HUDEP-2 (cell line): ENCODE data around the gene FAM107B.
"Not testable (repeated sequence)": the region's sequence is repeated elsewhere in the genome, so short reads cannot be mapped to it uniquely, and the experiment has no call there.

Source experiments
- DNase-seq, 76 experiments: peaks; one replicate each; lab custom pipeline; 2025; ENCODE audit not compliant: unreplicated experiment in 76 of 76; lab: John Stamatoyannopoulos, UW

Gene FAM107B

DNA sequence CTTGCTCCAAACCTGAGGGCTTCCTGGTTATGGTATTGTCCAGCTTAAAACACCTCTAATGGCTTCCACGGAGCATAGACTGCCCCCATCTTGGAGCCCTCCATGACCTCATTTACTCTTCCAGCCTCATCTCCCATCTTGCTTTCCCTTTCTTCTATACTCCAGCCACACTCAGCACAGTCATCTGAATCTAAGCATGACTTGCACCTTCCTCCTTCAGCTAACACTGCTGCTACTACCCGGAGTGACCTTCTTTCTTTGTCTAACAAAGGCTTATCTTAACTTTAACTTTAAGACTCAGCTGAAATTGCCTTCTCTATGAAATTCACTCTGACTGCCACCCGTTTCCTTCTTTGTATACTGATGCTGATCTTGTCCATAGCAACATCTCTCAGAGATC is 135.1 kb downstream of the FAM107B start:
- no peak for DNase-seq

DNA sequence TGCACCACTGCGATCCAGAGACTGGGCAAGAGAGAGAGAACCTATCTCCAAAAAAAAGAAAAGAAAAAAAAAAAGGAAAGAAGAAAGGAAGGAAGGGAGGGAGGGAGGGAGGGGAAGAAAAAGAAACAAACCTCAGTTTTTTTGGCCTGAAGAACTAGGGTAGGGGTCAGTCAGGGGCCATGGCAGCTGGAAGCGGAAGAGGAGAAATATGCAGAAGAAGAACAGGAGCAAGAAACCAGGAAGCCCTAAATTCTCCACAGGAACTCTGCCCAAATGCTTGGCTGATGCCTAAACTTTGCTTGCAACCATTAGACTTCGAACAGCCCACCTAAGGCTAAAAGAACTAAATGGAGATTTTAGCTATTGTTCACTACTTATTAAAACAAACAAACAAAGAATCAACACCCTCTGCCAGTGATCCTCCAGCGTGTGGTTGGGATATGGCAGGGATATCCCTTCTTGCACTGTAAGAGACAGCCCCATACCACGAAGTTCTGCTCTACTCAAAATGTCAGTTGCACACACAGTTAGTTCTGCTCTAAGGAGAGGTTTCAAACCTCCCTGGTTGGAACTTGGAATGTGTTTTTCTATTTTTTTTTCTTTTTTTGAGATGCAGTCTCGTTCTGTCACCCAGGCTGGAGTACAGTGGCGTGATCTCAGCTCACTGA is 139.5 kb downstream of the FAM107B start:
- DNase-seq = no peak

DNA sequence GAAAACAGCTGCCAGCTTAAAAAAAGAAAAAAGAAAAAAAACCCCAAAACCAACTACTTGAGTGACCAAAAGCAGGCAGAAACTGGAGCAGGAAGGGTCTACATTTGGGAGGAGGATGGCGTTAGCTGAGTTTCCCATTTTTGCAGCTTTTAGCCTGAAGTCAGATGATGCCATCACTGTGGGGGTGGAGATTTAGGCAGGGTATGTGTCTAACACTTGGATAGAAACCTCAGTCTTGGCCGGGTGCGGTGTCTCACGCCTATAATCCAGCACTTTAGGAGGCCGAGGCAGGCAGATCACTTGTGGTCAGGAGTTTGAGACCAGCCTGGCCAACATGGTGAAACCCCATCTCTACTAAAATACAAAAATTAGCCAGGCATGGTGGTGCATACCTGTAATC is 140.1 kb downstream of the FAM107B start:
- not testable (repeated sequence) for DNase-seq

DNA sequence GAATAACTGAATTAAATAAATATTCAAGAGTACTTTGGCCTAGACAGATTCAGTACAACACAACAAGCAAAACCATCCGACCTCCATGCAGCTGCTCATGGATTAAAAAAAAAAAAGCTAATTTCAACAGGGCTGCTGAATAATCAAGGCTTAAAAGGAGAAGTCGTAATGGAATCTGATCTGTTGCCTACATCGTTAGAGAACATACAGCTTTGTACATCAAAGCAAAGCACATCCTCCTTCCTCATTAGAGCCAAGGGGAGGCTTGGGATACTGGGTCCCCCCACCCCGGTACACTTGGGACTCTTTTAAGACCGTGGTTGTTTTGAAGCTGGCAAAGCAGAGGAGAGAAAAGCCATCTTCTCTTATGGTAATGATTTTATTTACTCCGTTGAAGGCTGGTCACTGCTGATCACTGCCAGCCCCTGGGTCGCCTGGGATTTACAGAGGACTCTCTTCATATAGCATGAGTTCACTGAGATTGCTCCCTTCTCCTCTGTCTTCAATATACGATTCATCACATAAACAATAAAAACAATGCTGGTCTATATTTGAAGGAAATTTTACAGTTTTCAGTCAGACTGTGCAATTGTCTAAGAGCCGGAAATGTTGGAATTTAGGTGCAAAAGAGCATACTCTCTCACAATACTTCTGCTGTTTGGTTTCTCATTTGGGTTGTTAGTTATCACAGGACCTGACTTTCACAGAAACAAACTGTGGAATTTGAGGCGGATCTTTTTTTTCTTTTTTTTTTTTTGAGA is 148.8 kb downstream of the FAM107B start:
- no peak for DNase-seq

DNA sequence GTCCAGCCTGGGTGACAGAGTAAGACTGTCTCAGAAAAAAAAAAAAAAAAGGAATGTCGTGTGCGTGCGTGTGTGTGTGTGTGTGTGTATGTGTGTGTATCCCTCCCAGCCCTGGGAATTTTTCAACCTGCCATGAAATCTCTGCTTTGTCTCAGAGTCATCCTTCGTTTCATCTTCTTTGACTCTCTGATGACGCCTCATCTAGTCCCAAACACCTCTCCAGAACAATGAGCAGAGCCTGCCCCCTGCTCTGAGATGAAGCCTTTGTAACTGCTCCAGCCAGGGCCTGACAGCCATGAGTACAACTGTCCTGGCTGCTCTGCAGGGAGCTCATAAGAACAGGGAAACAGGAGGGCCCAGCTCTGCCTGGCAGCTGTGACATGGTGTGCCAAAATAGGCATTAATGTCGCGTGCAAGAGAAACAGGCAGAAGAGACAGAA is 149.5 kb downstream of the FAM107B start:
- no peak for DNase-seq

DNA sequence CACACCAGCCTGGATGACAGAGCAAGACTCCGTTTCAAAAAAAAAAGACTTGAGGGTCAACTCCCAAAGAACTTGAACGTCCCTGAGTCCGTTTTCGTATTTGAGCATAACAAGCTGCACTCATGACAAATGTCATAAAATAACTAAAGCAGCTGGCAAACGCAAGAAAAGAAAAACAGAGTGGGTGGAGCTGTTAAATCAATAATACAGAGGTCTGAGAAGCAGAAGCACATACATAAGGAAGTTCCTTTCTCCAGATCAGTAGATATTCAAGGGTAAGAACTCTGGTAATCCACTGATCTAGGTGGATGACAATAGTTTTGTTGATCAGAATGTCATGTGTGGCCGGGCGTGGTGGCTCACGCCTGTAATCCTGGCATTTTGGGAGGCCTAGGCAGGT is 150.1 kb downstream of the FAM107B start:
- DNase-seq = no peak

DNA sequence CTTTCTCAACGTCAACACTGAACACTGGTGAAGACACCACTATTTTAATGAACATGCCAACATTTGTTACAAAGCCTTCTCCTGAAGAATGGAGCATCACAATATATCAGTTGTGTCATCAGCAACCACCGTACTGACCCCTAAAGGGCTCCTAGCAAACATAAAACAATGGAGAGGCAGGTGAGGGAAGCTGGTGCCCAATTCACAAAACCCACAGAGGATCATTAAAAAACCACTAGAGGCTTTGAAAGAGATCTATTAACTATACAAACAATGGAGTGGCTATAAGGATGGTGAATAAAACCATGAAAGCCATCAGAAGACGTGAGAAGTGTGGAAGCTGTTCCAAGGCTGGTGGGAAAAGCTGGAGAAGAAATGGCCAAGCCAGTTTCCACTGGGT is 150.8 kb downstream of the FAM107B start:
- no peak for DNase-seq

DNA sequence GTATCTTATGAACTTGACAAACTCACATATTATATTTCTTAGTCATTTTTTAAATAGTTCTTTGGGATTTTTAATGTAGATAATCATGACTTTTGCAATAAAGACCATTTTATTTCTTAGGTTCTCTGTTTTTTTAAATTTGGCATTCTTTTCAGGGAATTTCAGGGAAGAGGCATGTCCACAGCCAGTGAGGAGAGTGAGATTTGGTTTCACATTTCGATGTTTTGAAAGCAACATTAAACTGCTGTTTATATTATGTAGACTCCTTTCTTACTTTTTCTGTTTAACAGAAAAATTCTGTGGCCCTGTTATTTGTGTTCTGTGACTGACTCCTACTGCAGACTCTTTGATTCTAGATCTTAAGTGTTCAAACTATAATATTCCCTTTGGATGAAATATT is 153.7 kb downstream of the FAM107B start:
- DNase-seq = no peak

DNA sequence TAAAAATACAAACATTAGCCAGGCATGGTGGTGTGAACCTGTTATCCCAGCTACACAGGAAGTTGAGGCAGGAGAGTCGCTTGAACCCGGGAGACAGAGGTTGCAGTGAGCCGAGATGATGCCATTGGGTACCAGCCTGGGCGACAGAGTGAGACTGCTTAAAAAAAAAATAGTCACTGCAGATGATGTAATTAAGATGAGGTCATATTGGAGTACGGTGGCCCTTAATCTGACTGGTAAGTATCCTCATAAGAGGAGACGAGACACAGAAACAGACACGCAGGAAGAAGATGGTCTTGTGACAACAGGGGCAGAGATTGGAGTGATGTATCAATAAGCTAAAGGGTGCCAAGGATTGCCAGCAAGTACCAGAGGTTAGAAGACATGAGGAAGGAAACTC is 156.0 kb downstream of the FAM107B start:
- no peak for DNase-seq

DNA sequence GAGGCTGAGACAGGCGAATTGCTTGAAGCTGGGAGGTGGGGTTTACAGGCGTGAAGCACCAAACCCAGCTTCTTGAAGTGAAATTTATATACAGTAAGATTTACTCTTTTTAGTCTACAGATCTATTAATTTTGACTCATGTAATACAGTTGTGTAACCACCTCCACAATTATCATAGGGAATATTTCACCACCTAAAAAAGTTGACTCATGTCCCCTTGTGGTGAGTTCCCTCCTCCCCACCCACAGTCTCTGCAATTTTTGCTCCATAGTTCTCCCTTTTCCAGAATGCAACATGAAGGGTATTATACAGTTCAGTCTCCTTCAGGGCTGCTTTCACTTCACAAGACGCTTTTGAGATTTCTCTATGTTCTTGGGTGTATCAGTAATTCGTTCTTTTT is 156.8 kb downstream of the FAM107B start:
- no peak for DNase-seq

DNA sequence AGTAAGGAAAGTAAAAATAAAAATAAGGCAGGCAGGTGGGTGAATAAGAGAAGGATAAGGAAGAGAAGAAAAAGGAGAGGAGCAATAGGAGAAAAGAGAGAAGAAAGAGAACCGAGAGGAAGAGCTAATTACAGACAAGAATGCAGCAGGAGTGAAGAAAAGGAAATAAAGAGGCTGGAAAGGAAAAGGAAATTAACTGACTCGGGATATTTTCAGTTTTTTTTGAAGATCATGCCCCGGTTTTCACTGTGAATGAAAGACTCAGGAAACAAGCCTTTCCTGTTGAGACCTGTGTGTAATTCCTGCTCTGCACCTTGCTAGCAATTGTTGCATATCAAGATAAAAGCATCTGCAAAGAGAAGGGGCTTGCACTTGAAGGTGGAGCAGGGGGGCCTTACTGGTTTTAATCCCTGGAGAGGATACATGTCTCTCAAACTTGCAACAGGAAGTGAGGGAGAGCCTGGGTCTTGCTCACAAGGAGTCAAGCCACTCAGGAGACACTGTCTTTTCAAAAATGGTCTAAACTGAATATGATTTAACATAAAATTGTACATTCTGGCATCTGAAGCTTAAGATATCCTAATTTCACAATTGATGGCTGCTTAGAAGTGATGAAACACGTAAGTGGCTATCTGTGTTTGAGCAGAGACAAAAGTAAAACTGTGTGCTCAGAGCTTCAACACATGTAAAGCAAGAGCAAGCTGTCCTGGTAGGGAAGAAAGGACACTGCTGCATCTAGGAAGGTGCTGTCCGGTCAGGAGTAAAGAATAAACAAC is 157.6 kb downstream of the FAM107B start:
- no peak for DNase-seq

DNA sequence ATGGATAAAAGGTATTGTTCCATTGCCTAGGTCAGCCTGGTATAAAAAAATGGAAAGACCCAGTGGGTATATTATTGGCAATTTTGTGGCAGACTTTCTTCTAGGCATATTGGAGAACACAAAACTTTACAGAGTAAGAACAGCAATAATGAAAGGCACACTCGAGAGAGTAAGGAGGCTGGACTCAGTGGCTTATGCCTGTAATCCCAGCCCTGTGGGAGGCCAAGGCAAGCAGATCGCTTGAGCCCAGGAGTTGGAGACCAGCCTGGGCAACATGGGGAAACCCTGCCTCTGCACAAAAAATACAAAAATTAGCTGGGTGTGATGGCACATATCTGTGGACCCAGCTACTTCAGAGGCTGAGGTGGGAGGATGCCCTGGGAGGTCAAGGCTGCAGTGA is 158.2 kb downstream of the FAM107B start:
- no peak for DNase-seq

DNA sequence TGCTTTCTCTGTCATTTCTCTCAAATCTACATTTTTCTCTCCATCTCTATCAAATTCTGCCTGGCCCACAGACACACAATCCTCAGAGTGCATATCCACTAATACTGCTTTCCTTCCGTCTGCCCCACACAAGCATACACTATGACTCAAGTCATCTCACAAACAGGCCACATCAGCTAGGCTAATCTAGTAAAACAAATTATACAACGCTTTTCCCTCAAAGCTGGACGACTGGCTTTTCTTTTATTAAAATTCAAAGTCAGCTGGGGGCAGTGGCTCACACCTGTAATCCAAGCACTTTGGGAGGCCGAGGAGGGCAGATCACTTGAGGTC is 161.1 kb downstream of the FAM107B start:
- DNase-seq = no peak

DNA sequence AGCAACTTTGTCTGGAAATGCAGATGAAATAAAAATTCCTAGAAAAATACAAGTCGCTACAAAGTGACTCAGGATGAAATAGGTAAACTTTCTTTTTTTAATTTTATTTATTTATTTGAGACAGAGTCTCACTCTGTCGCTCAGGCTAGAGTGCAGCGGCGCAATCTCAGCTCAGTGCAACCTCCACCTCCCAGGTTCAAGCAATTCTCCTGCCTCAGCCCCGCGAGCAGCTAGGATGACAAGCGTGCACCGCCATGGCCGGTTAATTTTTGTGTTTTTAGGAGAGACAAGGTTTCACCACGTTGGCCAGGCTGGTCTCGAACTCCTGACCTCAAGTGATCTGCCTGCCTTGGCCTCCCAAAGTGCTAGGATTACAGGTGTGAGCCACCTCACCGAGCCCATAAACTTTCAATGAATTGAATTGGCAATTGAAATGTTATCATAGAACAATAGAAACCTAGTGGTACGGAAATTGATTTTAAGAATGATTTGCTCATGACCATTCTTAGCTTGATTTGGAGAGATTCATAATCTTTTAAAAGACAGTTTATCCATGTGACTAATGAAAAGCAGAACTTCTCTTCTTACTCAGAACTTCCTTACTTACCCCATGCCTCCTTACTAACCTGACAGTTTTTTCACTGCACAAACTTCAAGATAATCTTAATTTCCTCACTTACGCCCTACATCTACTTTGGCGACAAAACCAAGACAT is 161.7 kb downstream of the FAM107B start:
- DNase-seq = no peak

DNA sequence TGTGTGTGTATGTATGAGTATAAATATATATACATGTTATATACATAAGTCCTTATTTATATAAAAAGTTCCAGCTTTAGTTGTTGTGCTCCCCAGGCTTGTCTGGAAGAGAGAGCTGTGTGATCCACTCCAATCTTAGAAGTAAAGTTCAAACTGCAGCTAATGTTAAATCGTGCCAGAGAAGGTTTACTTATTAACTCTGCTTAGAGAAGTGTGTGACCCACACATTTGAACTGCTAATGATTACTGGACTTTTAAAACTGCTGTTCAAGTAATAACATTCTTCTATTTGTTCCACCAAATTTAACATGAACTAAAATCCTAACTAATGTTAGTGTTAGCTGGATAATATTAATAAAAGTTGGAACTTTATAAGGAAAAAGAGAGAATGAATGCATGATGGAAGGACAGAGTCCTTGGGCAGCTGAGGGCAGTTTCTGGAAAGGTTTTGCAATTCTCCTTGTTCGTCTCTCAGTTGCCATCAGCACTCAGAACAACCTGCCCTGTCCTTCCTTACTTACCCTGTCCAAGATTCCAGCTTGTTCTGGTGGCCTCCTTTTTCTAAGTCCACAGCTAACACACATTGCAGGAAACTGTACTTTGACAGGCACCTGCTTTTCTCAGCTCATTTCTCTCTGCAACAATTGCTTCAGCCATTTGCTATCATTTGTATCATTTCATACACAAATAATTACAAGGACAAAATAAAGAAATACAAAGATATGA is 162.6 kb downstream of the FAM107B start:
- DNase-seq = no peak

DNA sequence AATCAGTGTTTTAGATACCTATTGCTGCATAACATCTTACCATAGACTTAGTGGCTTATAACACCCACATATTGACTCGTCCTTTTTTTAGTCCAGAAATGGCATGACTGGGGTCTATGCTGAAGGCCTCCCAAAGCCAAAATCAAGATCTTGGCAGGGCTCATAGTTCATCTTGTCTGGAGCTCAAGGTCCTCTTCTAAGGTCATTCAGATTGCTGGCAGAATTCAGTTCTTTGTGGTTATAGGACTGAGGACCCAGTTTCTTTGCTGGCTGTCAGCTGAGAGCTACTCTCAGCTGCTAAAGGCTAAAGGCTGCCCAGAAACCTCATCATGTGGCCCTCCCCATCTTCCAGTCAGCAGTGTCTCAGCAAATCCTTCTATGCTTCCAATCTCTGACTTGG is 165.5 kb downstream of the FAM107B start:
- no peak for DNase-seq

DNA sequence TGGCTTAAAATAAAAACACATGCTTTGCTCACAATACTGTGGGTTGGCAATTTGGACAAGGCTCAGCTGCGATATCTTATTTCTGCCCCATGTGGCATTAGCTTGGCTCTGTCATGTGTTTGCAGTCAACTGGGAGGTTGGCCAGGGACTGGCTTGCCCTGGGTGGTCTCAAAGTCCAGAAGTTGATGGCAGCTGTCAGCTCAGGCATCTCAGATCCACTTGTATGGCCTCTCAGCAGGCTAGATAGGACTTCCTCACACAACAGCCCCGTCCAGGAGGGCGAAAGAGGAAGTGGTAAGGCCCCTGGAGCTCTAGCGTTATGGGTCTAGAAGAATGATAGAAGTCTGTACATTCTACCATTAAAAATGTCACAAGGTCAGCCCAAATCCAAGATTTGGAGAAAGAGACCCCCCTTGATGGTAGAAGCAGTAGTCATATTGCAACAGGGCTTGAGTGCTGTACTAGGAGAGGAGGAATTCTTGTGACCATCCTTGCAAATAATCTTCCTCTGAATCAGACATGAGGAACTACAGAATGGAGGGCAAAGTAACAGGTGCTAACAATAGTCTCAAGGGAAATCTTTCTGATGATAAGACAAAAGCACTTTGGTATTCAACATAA is 166.2 kb downstream of the FAM107B start:
- DNase-seq = no peak

DNA sequence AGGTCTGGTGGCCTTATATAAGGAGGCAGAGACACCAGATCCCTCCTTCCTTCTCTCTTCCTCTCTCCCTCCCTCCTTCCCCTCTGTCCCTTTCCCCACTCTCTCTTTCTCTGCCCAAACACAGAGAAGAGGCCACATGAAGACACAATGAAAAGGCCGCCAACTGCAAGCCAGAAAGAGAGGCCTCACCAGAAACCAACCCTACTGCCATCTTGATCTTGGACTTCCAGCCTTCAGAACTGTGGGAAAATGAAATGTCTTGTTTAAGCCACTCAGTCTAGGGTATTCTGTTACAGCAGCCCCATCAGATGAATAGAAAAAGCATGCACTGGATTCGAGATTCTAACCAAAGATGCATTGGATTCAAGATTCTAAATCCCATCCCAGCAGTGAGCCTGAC is 168.1 kb downstream of the FAM107B start:
- no peak for DNase-seq

DNA sequence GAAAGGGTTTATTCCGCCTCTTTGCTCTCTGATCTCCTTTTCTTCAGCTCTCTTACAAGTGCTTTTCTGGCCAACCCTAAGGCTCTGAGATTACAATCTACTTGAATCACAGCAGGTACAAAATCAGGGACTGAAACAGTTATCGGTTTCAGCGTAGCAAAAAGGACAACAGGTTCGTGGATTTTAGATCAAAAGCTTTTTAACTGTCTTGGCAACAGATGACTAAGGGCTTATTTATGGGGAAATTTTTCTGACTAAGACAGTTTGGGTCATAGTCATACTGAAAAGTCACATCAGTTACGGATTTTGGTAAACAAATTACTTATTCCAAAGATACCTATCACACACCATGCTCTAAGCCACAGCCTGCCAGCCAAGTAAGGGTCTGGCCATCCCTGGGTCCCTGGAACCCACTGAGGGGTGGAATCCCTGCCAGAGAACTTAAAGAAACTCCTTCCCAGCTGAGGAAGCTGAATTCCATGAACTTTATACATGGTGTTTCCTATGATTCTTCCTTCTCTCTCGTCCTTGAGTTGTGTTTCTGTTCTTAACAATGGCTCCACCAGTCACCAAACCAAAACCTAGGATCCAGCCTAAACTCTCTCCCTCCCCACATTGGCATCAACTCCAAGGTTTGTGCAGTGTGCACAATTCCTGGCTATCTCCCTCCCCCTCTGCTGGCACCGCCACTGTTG is 169.3 kb downstream of the FAM107B start:
- DNase-seq = no peak
